ENCODE measurements around the gene BMPR1B. TPM values are rescaled to one million over a fixed set of nuclear protein-coding genes. Genes with fewer than 3 reads are reported as not detected.
A peak's percentile ranks its signal among the peaks of the same experiment; 100 is the strongest.

The BMPR1B gene
- total and polyA plus RNA-seq, 9 of the 15 experiments (the other 6 are each of a cell fraction or from before 2014, with no cell fraction given), result 0.01 TPM; not detected in 8

DNA sequence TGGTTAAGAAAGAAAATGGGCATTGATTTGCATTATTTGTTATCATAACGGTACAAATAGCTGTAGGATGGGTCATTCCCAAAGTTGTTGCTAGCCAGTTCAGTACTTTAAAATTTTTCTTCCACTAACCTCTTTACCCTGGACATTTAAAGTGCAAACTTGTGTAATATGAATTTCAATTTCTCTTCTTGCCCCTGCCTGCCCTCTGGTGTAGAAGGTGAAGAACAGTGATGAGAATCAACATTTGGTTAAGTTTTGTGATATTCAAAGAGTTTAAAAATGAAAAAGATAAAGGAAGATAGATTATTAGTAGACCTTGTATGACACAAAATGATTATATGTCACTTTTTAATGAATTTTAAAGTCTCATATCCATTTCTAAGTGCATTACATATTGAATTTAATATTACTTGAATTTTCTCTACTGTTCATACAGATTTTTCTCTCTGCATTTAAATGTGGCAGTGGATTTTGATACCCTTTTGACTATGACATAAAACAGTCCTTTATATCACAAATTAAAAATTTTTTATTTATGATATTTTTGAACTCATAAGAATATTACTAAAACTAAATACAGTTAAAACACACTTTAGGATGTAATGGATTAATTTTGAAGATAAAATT, 337.7 kb downstream of the BMPR1B start (continued):
- TF ChIP-seq L3MBTL2 (IDR thresholded peaks at IDR 0.05) (no peak), RAD21 (CRISPR knock-in tag; conservative IDR thresholded peaks at IDR 0.05 in 1 of 2, IDR thresholded peaks at IDR 0.05 in 1 of 2) (peak; percentile 36 to 59), ERF (CRISPR knock-in tag; IDR thresholded peaks at IDR 0.05) (no peak), ZNF217 (CRISPR knock-in tag; IDR thresholded peaks at IDR 0.05) (no peak)
- TF ChIP-seq, protein P1, sequence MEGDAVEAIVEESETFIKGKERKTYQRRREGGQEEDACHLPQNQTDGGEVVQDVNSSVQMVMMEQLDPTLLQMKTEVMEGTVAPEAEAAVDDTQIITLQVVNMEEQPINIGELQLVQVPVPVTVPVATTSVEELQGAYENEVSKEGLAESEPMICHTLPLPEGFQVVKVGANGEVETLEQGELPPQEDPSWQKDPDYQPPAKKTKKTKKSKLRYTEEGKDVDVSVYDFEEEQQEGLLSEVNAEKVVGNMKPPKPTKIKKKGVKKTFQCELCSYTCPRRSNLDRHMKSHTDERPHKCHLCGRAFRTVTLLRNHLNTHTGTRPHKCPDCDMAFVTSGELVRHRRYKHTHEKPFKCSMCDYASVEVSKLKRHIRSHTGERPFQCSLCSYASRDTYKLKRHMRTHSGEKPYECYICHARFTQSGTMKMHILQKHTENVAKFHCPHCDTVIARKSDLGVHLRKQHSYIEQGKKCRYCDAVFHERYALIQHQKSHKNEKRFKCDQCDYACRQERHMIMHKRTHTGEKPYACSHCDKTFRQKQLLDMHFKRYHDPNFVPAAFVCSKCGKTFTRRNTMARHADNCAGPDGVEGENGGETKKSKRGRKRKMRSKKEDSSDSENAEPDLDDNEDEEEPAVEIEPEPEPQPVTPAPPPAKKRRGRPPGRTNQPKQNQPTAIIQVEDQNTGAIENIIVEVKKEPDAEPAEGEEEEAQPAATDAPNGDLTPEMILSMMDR (IDR thresholded peaks at IDR 0.05 in 2 of 3, conservative IDR thresholded peaks at IDR 0.05 in 1 of 3; ENCODE audit: insufficient read depth in 2 of 3, low read depth in 1 of 3, low read length in 3 of 3), result peak; percentile 25 to 52 (median 29); a peak in 3 of 6 replicates

DNA sequence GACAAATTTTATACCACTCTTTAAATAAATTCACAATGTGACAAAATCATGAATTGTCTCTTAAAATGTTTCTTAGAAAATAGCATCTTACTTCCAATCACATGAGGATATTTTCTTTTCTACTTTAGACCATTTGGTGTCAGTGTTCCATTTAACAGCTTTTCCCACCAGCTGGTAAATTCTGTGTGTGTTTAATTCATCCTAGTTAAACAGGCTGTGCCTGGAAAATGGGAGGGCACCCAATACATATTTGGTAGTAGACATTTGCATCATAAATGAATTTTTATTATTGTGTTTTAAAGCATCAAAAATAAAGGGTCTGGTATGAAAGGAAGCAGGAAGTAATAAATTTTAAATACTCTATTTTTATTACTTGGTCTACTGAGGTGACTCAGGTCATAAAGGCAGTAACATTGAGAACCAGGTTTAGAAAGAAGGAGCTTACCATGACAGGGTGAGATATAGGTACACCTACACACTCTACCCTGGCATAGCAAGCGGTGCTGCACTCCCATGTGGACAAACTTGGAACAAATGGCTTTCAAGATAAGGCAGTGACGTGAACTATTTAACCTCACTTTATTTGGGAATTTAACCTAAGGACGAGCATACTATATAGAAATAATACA, 344.5 kb downstream of the BMPR1B start:
- WGBS (ENCODE audit: insufficient coverage, low coverage, missing lambda C conversion rate), result 0% methylated on average over 3 of the region's 3 CpGs
- Histone ChIP-seq H2AFZ (ENCODE audit: low read depth, low read length) (no peak overlapping the region), H3K4me3 (no peak overlapping the region), H3K9me1 (ENCODE audit: control insufficient read depth, insufficient read depth, low read length) (no peaks in the 10 kb centered on the region), H3K27ac (ENCODE audit: extremely low read depth, low read depth, low read length) (no peak overlapping the region), H3K9ac (ENCODE audit: insufficient read depth in 1 of 2, low read depth in 2 of 2, low read length in 2 of 2) (no peak overlapping the region), H3K36me3 (ENCODE audit: control insufficient read depth, insufficient read depth, low read length) (no peaks in the 10 kb centered on the region), H3K27me3 (ENCODE audit: control insufficient read depth in 2 of 2, insufficient read depth in 2 of 2, low read length in 2 of 2) (no peaks in the 10 kb centered on the region), H3K4me1 (replicated peaks in 1 of 2; ENCODE audit: control insufficient read depth in 2 of 2, insufficient read depth in 2 of 2, low read length in 2 of 2) (no peaks in the 10 kb centered on the region), H3K4me2 (ENCODE audit: insufficient read depth, low read length) (no peak overlapping the region), H3K9me3 (replicated peaks; ENCODE audit: control insufficient read depth, insufficient read depth, low read depth, low read length) (no peaks in the 10 kb centered on the region), H3K79me2 (ENCODE audit: control insufficient read depth, insufficient read depth, low read length) (no peaks in the 10 kb centered on the region), H4K20me1 (replicated peaks; ENCODE audit: control insufficient read depth, insufficient read depth, low read length) (no peaks in the 10 kb centered on the region)
- in situ Hi-C loops (cut with MboI), result loop anchor here (25.0 kb wide), 1 partner anchor 465 kb away; no protein-coding TSS in a partner anchor
- ATAC-seq, result no peak
- peak in 1 of 4 experiments; percentile 2 for DNase-seq (ENCODE audit: extremely low read depth in 1 of 4, low spot score in 3 of 4)
- intact Hi-C loops (cut with micrococcal nuclease), result no loop called here
- ChIA-PET CTCF (ENCODE audit: low intra/inter-chr PET ratio) (no interaction called here), POLR2A (no interaction called here)
- no TSS peak for BruUV-seq (replicated peaks)
- no peak for FAIRE-seq
- TF ChIP-seq, protein P2, sequence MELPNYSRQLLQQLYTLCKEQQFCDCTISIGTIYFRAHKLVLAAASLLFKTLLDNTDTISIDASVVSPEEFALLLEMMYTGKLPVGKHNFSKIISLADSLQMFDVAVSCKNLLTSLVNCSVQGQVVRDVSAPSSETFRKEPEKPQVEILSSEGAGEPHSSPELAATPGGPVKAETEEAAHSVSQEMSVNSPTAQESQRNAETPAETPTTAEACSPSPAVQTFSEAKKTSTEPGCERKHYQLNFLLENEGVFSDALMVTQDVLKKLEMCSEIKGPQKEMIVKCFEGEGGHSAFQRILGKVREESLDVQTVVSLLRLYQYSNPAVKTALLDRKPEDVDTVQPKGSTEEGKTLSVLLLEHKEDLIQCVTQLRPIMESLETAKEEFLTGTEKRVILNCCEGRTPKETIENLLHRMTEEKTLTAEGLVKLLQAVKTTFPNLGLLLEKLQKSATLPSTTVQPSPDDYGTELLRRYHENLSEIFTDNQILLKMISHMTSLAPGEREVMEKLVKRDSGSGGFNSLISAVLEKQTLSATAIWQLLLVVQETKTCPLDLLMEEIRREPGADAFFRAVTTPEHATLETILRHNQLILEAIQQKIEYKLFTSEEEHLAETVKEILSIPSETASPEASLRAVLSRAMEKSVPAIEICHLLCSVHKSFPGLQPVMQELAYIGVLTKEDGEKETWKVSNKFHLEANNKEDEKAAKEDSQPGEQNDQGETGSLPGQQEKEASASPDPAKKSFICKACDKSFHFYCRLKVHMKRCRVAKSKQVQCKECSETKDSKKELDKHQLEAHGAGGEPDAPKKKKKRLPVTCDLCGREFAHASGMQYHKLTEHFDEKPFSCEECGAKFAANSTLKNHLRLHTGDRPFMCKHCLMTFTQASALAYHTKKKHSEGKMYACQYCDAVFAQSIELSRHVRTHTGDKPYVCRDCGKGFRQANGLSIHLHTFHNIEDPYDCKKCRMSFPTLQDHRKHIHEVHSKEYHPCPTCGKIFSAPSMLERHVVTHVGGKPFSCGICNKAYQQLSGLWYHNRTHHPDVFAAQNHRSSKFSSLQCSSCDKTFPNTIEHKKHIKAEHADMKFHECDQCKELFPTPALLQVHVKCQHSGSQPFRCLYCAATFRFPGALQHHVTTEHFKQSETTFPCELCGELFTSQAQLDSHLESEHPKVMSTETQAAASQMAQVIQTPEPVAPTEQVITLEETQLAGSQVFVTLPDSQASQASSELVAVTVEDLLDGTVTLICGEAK (IDR thresholded peaks at IDR 0.05), result no peak
- TF ChIP-seq, protein P2 (CRISPR knock-in tag; IDR thresholded peaks at IDR 0.05), result no peak
